Endothelial cell of umbilical vein (primary cell): ENCODE results near the gene LYZL1. TPM values are rescaled to one million over a fixed set of nuclear protein-coding genes. Genes with fewer than 3 reads are reported as not detected.

Source experiments
- BruUV-seq: library from RNA; stranded (reverse); fragments of 400-500 nt; replicated peaks from 2 replicates; lab custom pipeline; 2021; lab: Mats Ljungman, UMichigan
- CTCF ChIA-PET: fragments of 300-600, 350-600 bp; sonication (Branson Sonifier 250); formaldehyde crosslinking; loops from one replicate; lab custom pipeline; 2021; ENCODE audit warnings: antibody characterized with exemption, inconsistent platforms; lab: Charles Lee
- POLR2A ChIA-PET: fragments of 300-600, 350-600 bp; sonication (Branson Sonifier 250); formaldehyde crosslinking; loops from one replicate; lab custom pipeline; 2021; ENCODE audit warnings: antibody characterized with exemption, inconsistent platforms; lab: Charles Lee
- DNase-seq: peaks from one replicate; pipeline ENCODE4 v3.0.0-alpha.2; 2011; ENCODE audit warnings: low read depth, low spot score
- FAIRE-seq: peaks from 2 replicates; lab custom pipeline; 2011; peaks lifted over from hg19 to GRCh38; lab: Jason Lieb, UNC
- H2AFZ ChIP-seq: 2 replicates; pipeline ENCODE4 v1.6.0; 2012; ENCODE audit warnings: low read depth, low read length, control low read depth, inconsistent platforms
- H3K27ac ChIP-seq: 2 replicates; pipeline ENCODE4 v1.5.1; 2011; ENCODE audit warnings: low read depth, mild to moderate bottlenecking, control low read depth, low read length, moderate library complexity; ENCODE audit not compliant: insufficient read depth
- H3K27me3 ChIP-seq, 2 experiments: 2 replicates each; pipeline versions ENCODE4 v1.6.0 to v1.6.1; 2011; ENCODE audit warnings: low read length in 2 of 2, mixed read lengths in 1 of 2; ENCODE audit not compliant: control insufficient read depth in 2 of 2, insufficient read depth in 2 of 2
- H3K36me3 ChIP-seq, 2 experiments: 2 replicates in 1 of 2; 3 replicates in 1 of 2; pipeline ENCODE4 v1.5.1; 2011; ENCODE audit warnings: low read length in 2 of 2, mild to moderate bottlenecking in 1 of 2, moderate library complexity in 1 of 2; ENCODE audit not compliant: control insufficient read depth in 2 of 2, insufficient read depth in 2 of 2; ENCODE audit errors: extremely low read depth in 1 of 2
- H3K4me1 ChIP-seq: 3 replicates; pipeline ENCODE4 v1.5.1; 2011; ENCODE audit warnings: mild to moderate bottlenecking, low read length; ENCODE audit not compliant: control insufficient read depth, insufficient read depth; ENCODE audit errors: extremely low read depth
- H3K4me2 ChIP-seq: 2 replicates; pipeline ENCODE4 v1.6.1; 2011; ENCODE audit warnings: low read length, control low read depth, mixed read lengths; ENCODE audit not compliant: insufficient read depth
- H3K4me3 ChIP-seq, 3 experiments: fragments of 200-600 bp in 1 of 3; sonication (generic), shearing (Covaris generic) in 1 of 3; replicated peaks in 1 of 3; 2 replicates each; pipeline ENCODE4 v1.5.1; 2011 to 2016; ENCODE audit warnings: control low read depth in 3 of 3, low read length in 3 of 3, mild to moderate bottlenecking in 2 of 3, inconsistent platforms in 1 of 3, low read depth in 1 of 3, moderate library complexity in 1 of 3; ENCODE audit not compliant: insufficient read depth in 1 of 3
- H3K79me2 ChIP-seq: 2 replicates; pipeline ENCODE4 v1.6.0; 2012; ENCODE audit warnings: low read length, inconsistent platforms; ENCODE audit not compliant: control insufficient read depth, insufficient read depth
- H3K9ac ChIP-seq: replicated peaks from 2 replicates; pipeline ENCODE3; 2011; ENCODE audit warnings: low read length, control low read depth; ENCODE audit not compliant: insufficient read depth; ENCODE audit errors: extremely low read depth
- H3K9me1 ChIP-seq: replicated peaks from 3 replicates; pipeline ENCODE4 v1.6.0; 2011; ENCODE audit warnings: mild to moderate bottlenecking, low read length; ENCODE audit not compliant: control insufficient read depth, insufficient read depth; ENCODE audit errors: extremely low read depth
- H3K9me3 ChIP-seq: replicated peaks from 2 replicates; pipeline ENCODE4 v1.5.1; 2012; ENCODE audit warnings: low read length, inconsistent platforms; ENCODE audit not compliant: control insufficient read depth, insufficient read depth
- H4K20me1 ChIP-seq: replicated peaks from 2 replicates; pipeline ENCODE3; 2011; ENCODE audit warnings: mild to moderate bottlenecking, low read length; ENCODE audit not compliant: control insufficient read depth, insufficient read depth; ENCODE audit errors: extremely low read depth
- CTCF ChIP-seq, 2 donors: IDR thresholded peaks; 1 replicate in 1 of 2; 2 replicates in 1 of 2; pipeline ENCODE4 v1.5.1; 2011; ENCODE audit warnings: low read length in 2 of 2, mild to moderate bottlenecking in 2 of 2, moderate library complexity in 2 of 2, control low read depth in 1 of 2, inconsistent platforms in 1 of 2, low read depth in 1 of 2; ENCODE audit not compliant: insufficient read depth in 1 of 2; ENCODE audit errors: extremely low read depth in 1 of 2
- EZH2 ChIP-seq: IDR thresholded peaks from 2 replicates; pipeline ENCODE4 v1.6.1; 2012; ENCODE audit warnings: borderline replicate concordance, low read depth, mild to moderate bottlenecking, moderate library complexity, low read length, inconsistent platforms; ENCODE audit not compliant: severe bottlenecking
- FOS ChIP-seq: IDR thresholded peaks from 2 replicates; pipeline ENCODE4 v1.6.1; 2011; ENCODE audit warnings: mild to moderate bottlenecking, low read length, moderate library complexity, borderline replicate concordance; ENCODE audit not compliant: insufficient read depth
- GATA2 ChIP-seq: IDR thresholded peaks from 2 replicates; pipeline ENCODE4 v1.7.0; 2011; ENCODE audit warnings: low read depth, mild to moderate bottlenecking, moderate library complexity, mixed read lengths, low read length; ENCODE audit not compliant: insufficient read length, insufficient read depth
- JUN ChIP-seq: IDR thresholded peaks from 2 replicates; pipeline ENCODE4 v1.6.1; 2011; ENCODE audit warnings: borderline replicate concordance, low read depth; ENCODE audit not compliant: insufficient read length, insufficient read depth
- MYC ChIP-seq: IDR thresholded peaks from one replicate; pipeline ENCODE4 v1.6.1; 2011; ENCODE audit warnings: mild to moderate bottlenecking, low read depth, low read length
- POLR2A ChIP-seq: IDR thresholded peaks from 2 replicates; pipeline ENCODE4 v1.6.1; 2012; ENCODE audit warnings: low read depth, mild to moderate bottlenecking, control low read depth, low read length
- POLR2AphosphoS5 ChIP-seq: IDR thresholded peaks from 2 replicates; pipeline ENCODE4 v1.6.1; 2012; ENCODE audit warnings: low read depth, mild to moderate bottlenecking, control low read depth, low read length, moderate library complexity; ENCODE audit not compliant: insufficient read depth
- dilution Hi-C: fragments of 300-500 bp; cut with MboI; formaldehyde crosslinking; loops from one replicate; pipeline ENCODE4 v1.15.0; 2019; ENCODE audit warnings: low sequenced_read_pairs; ENCODE audit not compliant: extremely low pct_ligation_motif_present
- intact Hi-C: fragments of 100-400 bp; cut with micrococcal nuclease; formaldehyde crosslinking; loops from one replicate; pipeline ENCODE4 v1.10.0; 2022
- polyA plus RNA-seq, 4 experiments: library from polyadenylated mRNA; depleted of rRNA in 3 of 4; stranded (reverse) in 3 of 4; unstranded in 1 of 4; fragments of >200 nt; gene quantifications; 2 replicates each; pipeline versions ENCODE4 v1.2.1 to v1.2.3, GENCODE V29; 2011 to 2012; ENCODE audit warnings: missing spikeins in 1 of 4
- total RNA-seq: library from RNA; stranded (reverse); gene quantifications from 2 replicates; pipeline ENCODE4 v1.2.3, GENCODE V29; 2021
- TF ChIP-seq, protein P1 (sequence below): IDR thresholded peaks from 2 replicates; pipeline ENCODE4 v1.6.1; 2011; ENCODE audit not compliant: insufficient read depth, insufficient read length

LYZL1 gene
- total and polyA plus RNA-seq, 2 donors (not counting 3 experiments of a cell fraction or from before 2014, with no cell fraction given) = not detected

DNA sequence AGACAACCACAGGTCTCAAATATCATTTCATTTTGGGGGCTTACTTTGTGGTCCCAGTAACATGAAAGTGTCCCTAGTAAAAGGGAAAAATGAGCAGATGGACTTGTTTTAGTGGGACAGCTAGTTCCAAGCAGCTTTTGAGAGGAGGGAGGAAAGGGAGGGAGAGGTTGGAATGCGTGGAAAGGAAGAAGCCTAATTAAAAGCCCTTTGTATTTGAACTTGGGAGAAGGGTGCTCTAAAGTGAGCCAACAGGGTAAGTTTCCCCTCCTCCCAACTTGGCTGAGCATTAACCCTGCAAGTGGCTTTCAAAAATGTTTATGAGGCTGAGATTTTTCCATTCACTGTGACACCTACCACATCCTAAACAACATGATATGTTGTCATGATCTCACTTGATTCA is 38.8 kb upstream of the LYZL1 start:
- H2AFZ ChIP-seq = no peak overlapping the region
- POLR2A ChIA-PET = no interaction called here
- no peak overlapping the region for H3K9ac ChIP-seq
- TF ChIP-seq MYC (no peak), POLR2AphosphoS5 (no peak), CTCF (IDR thresholded peaks at IDR 0.05; ENCODE audit: extremely low read depth in 1 of 2, insufficient read depth in 1 of 2, low read depth in 1 of 2, low read length in 2 of 2) (no peak), POLR2A (no peak), JUN (no peak), FOS (no peak), EZH2 (no peak), GATA2 (no peak)
- TF ChIP-seq, protein P1, sequence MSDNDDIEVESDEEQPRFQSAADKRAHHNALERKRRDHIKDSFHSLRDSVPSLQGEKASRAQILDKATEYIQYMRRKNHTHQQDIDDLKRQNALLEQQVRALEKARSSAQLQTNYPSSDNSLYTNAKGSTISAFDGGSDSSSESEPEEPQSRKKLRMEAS = no peak
- CTCF ChIA-PET = no interaction called here
- H3K36me3 ChIP-seq = no peaks in the 10 kb centered on the region
- H3K27me3 ChIP-seq = peaks cover 0 to 3% of the 10 kb centered on the region in 2 experiments
- H3K4me3 ChIP-seq = no peak overlapping the region
- no peaks in the 10 kb centered on the region for H4K20me1 ChIP-seq
- no peaks in the 10 kb centered on the region for H3K9me3 ChIP-seq
- H3K4me1 ChIP-seq = no peaks in the 10 kb centered on the region
- dilution Hi-C loops (no loop called here), intact Hi-C loops (no loop called here)
- H3K9me1 ChIP-seq = no peaks in the 10 kb centered on the region
- no peaks in the 10 kb centered on the region for H3K79me2 ChIP-seq
- no peak overlapping the region for H3K27ac ChIP-seq
- FAIRE-seq (no peak), DNase-seq (no peak)
- BruUV-seq = no TSS peak
- no peak overlapping the region for H3K4me2 ChIP-seq
